T47D (cell line): Measurements from ENCODE around the gene UCHL1.
"Not testable (repeated sequence)": the region's sequence is repeated elsewhere in the genome, so short reads cannot be mapped to it uniquely, and the experiment has no call there.

Experiments used
- DNase-seq, 2 experiments: peaks; one replicate each; pipeline versions ENCODE4 v3.0.0 to v3.0.0-alpha.2; 2011 to 2012; ENCODE audit warnings: low read depth in 1 of 2, low spot score in 1 of 2
- JUND ChIP-seq: IDR thresholded peaks from 2 replicates; pipeline ENCODE4 v1.6.1; 2012; ENCODE audit warnings: low read depth
- in situ Hi-C: cut with HindIII; loops from 2 replicates; pipeline ENCODE4 v1.10.0; 2016; ENCODE audit warnings: low sequenced_read_pairs, low pct_unique_long_range_greater_than_20kb

Gene UCHL1

DNA sequence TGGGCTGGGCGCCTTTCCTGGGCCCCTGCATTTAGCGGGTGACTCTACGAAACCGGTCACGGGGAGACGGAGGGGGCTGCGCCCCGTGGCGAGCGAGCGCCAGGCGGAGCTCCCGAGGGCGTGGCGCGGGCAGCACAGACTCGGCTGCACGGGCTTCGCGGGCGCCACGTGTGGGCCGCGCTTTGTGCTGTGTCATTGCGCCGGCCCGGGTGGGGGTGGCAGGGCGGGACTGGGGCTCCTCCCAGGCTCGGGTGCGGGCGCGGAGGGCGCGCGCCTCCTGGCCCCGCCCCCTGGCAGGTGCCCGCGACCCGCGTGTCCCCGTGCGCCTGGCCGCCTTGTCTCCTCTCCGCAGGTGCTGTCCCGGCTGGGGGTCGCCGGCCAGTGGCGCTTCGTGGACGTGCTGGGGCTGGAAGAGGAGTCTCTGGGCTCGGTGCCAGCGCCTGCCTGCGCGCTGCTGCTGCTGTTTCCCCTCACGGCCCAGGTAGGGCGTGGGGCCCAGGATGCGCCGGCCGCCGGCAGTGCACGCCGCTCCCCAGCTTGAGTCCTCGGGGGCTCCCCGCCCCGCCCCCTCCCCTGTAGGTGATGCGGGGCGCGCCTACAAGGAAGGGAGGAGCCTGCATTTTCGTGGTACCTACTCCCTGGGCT lies 651 bp downstream of the UCHL1 start:
- in situ Hi-C loops, result no loop called here

GRCh38 chr4:41257906-41258305 lies 1.2 kb downstream of the UCHL1 start:
- DNase-seq, result no peak
- in situ Hi-C loops, result no loop called here
- TF ChIP-seq JUND, result no peak

More for the DNA sequence above, 651 bp downstream of the UCHL1 start:
- TF ChIP-seq JUND, result no peak
- DNase-seq, result peak; percentile 16 to 72

DNA sequence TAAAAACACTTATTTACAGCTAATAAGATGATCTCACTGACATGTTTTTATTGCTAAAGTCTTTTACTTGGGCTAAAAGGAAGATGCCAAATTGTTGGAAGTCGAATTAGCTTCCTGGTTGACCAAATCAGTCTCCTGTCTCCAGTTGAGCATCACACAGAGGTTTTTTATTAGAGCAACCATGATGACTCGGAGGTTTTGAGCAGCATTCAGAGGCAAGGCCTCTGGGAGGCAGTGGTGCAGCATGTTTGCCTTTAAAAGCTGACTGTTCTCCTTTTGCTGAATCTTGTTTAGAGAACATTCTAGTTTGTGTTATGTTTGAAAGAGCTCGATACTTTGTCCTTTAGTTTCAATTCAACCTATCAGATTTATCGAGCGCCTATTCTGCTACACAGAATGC lies 2.1 kb downstream of the UCHL1 start:
- peak; percentile 19 to 72 for DNase-seq
- in situ Hi-C loops, result no loop called here
- TF ChIP-seq JUND, result no peak

- in situ Hi-C loops, result no loop called here
- TF ChIP-seq JUND, result no peak
- DNase-seq, result no peak
Observed at GRCh38 chr4:41260116-41260733, 3.5 kb downstream of the UCHL1 start.

DNA sequence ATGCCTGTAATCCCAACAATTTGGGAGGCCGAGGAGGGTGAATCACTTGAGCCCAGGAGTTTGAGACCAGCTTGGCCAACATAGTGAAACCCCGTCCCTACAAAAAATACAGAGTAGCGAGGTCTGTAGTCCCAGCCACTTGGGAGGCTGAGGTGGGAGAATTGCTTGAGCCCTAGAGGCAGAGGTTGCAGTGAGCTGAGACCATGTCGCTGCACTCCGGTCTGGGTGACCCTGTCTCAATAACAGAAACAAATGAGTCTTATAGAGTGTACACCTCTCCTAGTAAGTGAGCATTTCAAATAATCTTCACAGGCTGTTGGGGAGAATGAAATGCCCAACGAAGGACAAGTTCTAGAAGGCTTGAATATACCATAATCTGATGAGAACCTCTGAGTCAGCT lies 5.5 kb downstream of the UCHL1 start:
- DNase-seq, result no peak
- in situ Hi-C loops, result no loop called here
- TF ChIP-seq JUND, result no peak

GRCh38 chr4:41264212-41264611 lies 7.5 kb downstream of the UCHL1 start:
- in situ Hi-C loops, result no loop called here
- no peak for DNase-seq
- no peak for TF ChIP-seq JUND

GRCh38 chr4:41267997-41268396 lies 11.3 kb downstream of the UCHL1 start:
- in situ Hi-C loops, result no loop called here
- no peak for TF ChIP-seq JUND
- no peak for DNase-seq

- no peak for TF ChIP-seq JUND
- DNase-seq, result no peak
- in situ Hi-C loops, result no loop called here
Observed at GRCh38 chr4:41268721-41269517, 12.2 kb downstream of the UCHL1 start.

DNA sequence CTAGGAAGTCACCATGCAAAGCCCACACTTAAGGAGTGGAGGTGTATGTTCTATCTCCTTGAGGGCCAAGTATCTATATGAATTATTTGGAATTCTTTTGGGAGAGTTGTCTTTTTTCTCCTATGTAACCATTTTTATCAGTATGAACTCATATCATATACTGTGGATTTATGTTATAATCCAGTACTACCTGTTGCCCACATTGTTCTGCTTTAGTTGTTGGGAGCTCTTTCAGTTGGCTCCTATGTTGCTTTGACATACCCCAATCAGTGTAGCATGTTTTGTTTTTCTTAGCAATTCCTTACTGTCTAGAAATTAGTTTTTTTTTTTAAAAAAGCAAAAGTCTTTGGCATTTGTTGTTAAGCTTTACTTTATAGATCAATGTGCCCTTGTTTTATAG lies 13.0 kb downstream of the UCHL1 start:
- in situ Hi-C loops, result no loop called here
- no peak for TF ChIP-seq JUND
- no peak for DNase-seq

GRCh38 chr4:41275931-41276330 lies 19.2 kb downstream of the UCHL1 start:
- DNase-seq, in situ Hi-C loops: not testable (repeated sequence)

DNA sequence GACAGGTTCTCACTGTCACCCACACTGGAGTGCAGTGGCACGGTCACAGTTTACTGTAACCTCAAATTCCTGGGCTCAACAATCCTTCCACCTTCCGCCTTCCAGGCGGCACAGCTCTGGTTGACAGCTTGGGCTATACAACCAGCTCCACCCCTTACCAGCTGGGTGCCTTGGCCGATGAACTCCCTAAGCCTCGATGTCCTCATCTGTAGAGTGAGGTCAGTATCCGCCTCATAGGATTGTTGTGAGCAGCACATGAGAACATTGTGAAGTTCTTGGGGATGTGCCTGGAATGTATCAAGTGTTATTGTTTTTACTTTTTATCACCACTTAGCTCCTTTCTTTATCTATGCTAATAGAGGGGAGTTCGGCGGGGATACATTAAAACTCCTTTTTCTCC lies 23.3 kb downstream of the UCHL1 start:
- in situ Hi-C loops, result no loop called here
- TF ChIP-seq JUND, result no peak

GRCh38 chr4:41281038-41281634 lies 24.4 kb downstream of the UCHL1 start:
- TF ChIP-seq JUND, result no peak
- in situ Hi-C loops, result no loop called here
- DNase-seq, result peak; percentile 49 to 83

More for the DNA sequence above, 23.3 kb downstream of the UCHL1 start:
- DNase-seq, result no peak

DNA sequence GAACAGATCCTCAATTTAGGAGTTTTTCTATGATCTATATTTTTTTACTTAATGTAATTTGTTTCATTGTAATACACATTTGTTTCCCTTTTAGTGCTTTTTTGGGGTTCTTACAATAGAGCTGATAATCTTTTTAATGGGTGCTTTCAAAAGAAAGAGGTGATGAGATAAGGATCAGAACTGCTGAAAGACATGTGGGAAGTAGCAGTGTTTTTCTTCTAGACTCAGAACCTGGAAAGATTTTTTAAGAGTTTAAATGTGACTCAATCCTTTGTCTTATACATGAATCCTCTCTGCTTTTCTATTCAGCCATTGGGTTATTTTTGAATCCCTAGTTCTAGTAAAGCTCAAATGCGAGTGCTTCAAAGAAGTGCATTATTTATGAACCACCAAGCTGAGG lies 25.6 kb downstream of the UCHL1 start:
- no peak for DNase-seq
- in situ Hi-C loops, result no loop called here
- no peak for TF ChIP-seq JUND
